VCaP (cell line): ENCODE results near the gene PRR15L.

Source experiments
- H3K27ac ChIP-seq: fragments of 450-650 bp; 2 replicates; pipeline ENCODE4 v1.5.1; 2017
- CTCF ChIP-seq: fragments of 450-650 bp; conservative IDR thresholded peaks from 2 replicates; pipeline ENCODE4 v1.5.1; 2017; ENCODE audit warnings: mild to moderate bottlenecking, moderate library complexity

The PRR15L gene

GRCh38 chr17:48001197-48001596 lies 43.5 kb upstream of the PRR15L start:
- no peak overlapping the region for H3K27ac ChIP-seq
- no peak for TF ChIP-seq CTCF

GRCh38 chr17:47999582-47999981 lies 41.9 kb upstream of the PRR15L start:
- no peak for TF ChIP-seq CTCF
- no peak overlapping the region for H3K27ac ChIP-seq

GRCh38 chr17:47998044-47998443 lies 40.4 kb upstream of the PRR15L start:
- TF ChIP-seq CTCF: no peak
- no peak overlapping the region for H3K27ac ChIP-seq

- H3K27ac ChIP-seq: no peak overlapping the region
- TF ChIP-seq CTCF: no peak
Observed at GRCh38 chr17:47997586-47997985, 39.9 kb upstream of the PRR15L start.

- H3K27ac ChIP-seq: no peak overlapping the region
- no peak for TF ChIP-seq CTCF
Observed at GRCh38 chr17:47996201-47996600, 38.5 kb upstream of the PRR15L start.

GRCh38 chr17:47995241-47995935 lies 37.7 kb upstream of the PRR15L start:
- no peak for TF ChIP-seq CTCF
- no peak overlapping the region for H3K27ac ChIP-seq

- TF ChIP-seq CTCF: no peak
- H3K27ac ChIP-seq: no peak overlapping the region
Observed at GRCh38 chr17:47994724-47995123, 37.0 kb upstream of the PRR15L start.
